Rectal smooth muscle tissue (tissue), 1 donor: ENCODE data around the gene TOX4.

Experiments used
- H3K27ac ChIP-seq: one replicate; pipeline ENCODE4 v1.7.0; 2013; ENCODE audit warnings: low read depth, low read length, inconsistent platforms
- H3K27me3 ChIP-seq: one replicate; pipeline ENCODE4 v1.7.0; 2013; ENCODE audit warnings: low read length; ENCODE audit not compliant: control insufficient read depth, insufficient read depth
- H3K36me3 ChIP-seq: one replicate; pipeline ENCODE4 v1.7.0; 2013; ENCODE audit warnings: low read length; ENCODE audit not compliant: control insufficient read depth, insufficient read depth
- H3K4me1 ChIP-seq: one replicate; pipeline ENCODE4 v1.7.0; 2013; ENCODE audit warnings: low read length; ENCODE audit not compliant: control insufficient read depth, insufficient read depth
- H3K4me3 ChIP-seq: one replicate; pipeline ENCODE4 v1.7.0; 2013; ENCODE audit warnings: low read length
- H3K9ac ChIP-seq: one replicate; pipeline ENCODE4 v1.7.0; 2013; ENCODE audit warnings: low read length

The TOX4 gene

GRCh38 chr14:21509432-21510143 is 32.6 kb downstream of the TOX4 start:
- Histone ChIP-seq H3K4me3 (peak overlapping the region; percentile 86), H3K4me1 (peaks cover 8% of the 10 kb centered on the region), H3K27me3 (no peaks in the 10 kb centered on the region), H3K27ac (no peak overlapping the region), H3K9ac (no peak overlapping the region), H3K36me3 (no peaks in the 10 kb centered on the region)

GRCh38 chr14:21510735-21511657 is 34.0 kb downstream of the TOX4 start, which contains the start of gene METTL3:
TSS of gene METTL3 (minus strand) at chr14:21511340. CDS start at chr14:21511223, 117 bp downstream.
- peak within 1 kb of the TSS; percentile 86 for H3K4me3 ChIP-seq

GRCh38 chr14:21514341-21514740 is 37.3 kb downstream of the TOX4 start:
- no peak overlapping the region for H3K9ac ChIP-seq
- H3K27ac ChIP-seq, result no peak overlapping the region
- H3K36me3 ChIP-seq, result no peaks in the 10 kb centered on the region
- H3K4me3 ChIP-seq, result no peak overlapping the region
- H3K27me3 ChIP-seq, result no peaks in the 10 kb centered on the region
- H3K4me1 ChIP-seq, result peaks cover 8% of the 10 kb centered on the region

More at GRCh38 chr14:21510735-21511657, 34.0 kb downstream of the TOX4 start, which contains the start of gene METTL3:
- H3K9ac ChIP-seq, result peak within 1 kb of the TSS; percentile 81
- H3K4me1 ChIP-seq, result peaks cover 8% of the 10 kb centered on the region
- H3K27ac ChIP-seq, result peak within 1 kb of the TSS; percentile 83
- no peaks in the 10 kb centered on the region for H3K27me3 ChIP-seq
- no peaks in the 10 kb centered on the region for H3K36me3 ChIP-seq

- Histone ChIP-seq H3K9ac (no peak overlapping the region), H3K4me1 (no peaks in the 10 kb centered on the region), H3K27me3 (no peaks in the 10 kb centered on the region), H3K4me3 (no peak overlapping the region), H3K36me3 (no peaks in the 10 kb centered on the region), H3K27ac (no peak overlapping the region)
These were observed 41.7 kb downstream of the TOX4 start for GRCh38 chr14:21518725-21519124.

DNA sequence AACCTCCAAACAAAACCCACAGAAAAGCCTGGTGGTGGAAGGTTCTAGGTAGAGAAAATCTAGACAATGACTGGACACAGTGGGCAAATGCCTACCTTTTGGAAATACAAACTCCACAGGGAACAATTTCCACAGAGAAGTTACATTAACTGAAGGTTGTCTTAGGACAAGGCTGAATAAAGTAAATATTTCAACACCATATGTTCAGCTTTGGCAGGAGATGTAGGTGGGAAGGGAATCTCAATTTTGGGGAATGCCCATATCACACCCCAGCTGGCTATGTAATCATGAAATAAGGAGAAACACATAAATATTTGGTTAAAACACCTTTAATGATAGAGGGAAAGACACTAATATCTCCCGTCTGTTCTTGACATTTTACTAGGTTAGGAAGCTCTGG is 43.8 kb downstream of the TOX4 start:
- H3K4me1 ChIP-seq, result no peaks in the 10 kb centered on the region
- no peaks in the 10 kb centered on the region for H3K27me3 ChIP-seq
- no peaks in the 10 kb centered on the region for H3K36me3 ChIP-seq
- H3K4me3 ChIP-seq, result no peak overlapping the region
- no peak overlapping the region for H3K9ac ChIP-seq
- no peak overlapping the region for H3K27ac ChIP-seq

DNA sequence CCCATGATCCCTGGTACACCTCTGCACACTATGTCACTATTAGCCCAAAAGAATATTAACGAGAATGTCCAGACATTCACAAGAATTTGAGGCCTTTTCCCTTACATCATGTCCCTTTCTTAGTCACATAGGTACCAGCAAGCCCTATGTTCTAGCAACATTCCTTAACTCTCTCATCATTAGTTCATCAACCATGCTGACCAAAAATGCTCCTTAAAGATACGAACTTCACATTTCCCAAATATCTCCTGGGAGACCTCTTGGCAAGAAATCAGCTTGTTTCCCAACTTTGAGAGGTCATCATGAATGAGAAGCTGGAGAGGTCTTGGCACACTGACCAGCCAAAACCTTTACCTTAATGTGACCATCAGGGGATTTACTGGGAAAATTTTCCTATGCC is 44.5 kb downstream of the TOX4 start:
- no peaks in the 10 kb centered on the region for H3K27me3 ChIP-seq
- H3K4me1 ChIP-seq, result no peaks in the 10 kb centered on the region
- no peak overlapping the region for H3K9ac ChIP-seq
- no peak overlapping the region for H3K4me3 ChIP-seq
- H3K27ac ChIP-seq, result no peak overlapping the region
- H3K36me3 ChIP-seq, result no peaks in the 10 kb centered on the region

- no peaks in the 10 kb centered on the region for H3K36me3 ChIP-seq
- no peak overlapping the region for H3K9ac ChIP-seq
- no peak overlapping the region for H3K4me3 ChIP-seq
- no peaks in the 10 kb centered on the region for H3K27me3 ChIP-seq
- H3K4me1 ChIP-seq, result no peaks in the 10 kb centered on the region
- no peak overlapping the region for H3K27ac ChIP-seq
These were observed 46.2 kb downstream of the TOX4 start for GRCh38 chr14:21523203-21523602.

DNA sequence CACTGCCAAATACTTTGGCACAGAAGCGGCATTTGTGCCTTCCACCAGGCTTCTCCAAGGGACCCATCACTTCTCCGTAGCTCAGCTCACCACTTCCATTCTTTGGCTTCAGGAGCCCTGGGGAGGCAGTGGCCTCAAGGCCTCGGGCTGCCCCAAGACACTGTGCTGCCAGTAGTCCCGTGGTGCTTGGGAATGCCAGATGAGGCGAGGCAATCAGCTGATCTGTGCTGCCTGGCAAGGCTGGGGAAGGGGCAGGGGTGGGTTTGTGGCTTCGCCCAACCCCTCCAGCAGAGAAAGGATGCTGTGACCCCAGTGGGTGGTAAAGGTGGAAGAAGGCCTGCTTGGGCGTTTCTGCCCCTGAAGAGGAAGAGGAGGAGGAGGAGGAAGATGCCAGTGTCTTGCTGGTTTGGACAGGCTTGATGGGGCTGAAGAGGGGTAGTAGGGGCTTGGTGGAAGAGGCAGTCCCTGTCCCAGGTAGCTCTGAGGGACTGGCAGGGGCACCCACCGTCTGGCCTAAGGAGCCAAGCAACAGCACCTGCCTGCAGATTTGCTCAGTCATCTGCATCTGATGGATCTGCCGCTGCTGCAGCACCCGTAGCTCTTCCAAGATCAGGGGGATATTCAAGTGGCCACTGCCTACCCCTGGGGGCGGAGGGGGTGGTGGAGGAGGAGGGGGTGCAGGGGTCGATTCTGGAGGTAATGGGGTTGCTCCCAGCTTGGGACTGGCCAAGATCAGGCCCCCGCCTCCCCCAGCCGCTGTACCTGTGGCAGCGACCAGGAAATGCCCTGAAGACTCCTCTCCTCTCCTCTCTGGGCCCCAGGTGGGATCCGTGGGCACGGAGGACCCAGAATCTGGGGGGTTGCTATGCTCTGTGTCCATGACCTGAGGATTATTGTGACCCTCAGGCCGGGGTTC is 47.8 kb downstream of the TOX4 start:
- no peaks in the 10 kb centered on the region for H3K27me3 ChIP-seq
- H3K4me1 ChIP-seq, result no peaks in the 10 kb centered on the region
- H3K4me3 ChIP-seq, result peak overlapping the region; percentile 77
- H3K27ac ChIP-seq, result peak overlapping the region; percentile 52
- H3K36me3 ChIP-seq, result no peaks in the 10 kb centered on the region
- H3K9ac ChIP-seq, result no peak overlapping the region

DNA sequence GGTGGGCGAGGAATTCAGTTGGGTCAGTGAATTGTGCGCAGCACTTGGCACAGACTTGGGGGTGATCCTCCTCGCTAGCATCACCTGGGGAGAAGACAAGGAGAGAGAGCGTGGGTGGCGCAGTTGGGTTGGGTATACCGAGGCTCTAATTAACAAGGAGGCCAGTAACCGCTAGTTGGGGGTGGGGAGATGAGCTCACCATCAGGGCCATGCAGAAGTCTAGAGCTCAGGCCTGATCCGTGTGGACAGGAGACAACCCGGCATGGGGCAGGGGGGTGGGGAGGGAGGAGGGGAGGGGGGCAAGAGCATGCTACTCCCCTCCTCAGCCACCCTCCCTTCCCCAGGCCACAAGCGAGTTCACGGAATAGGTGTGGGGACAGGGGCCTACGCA is 48.6 kb downstream of the TOX4 start:
- no peak overlapping the region for H3K9ac ChIP-seq
- no peaks in the 10 kb centered on the region for H3K4me1 ChIP-seq
- H3K27ac ChIP-seq, result peak overlapping the region; percentile 78
- H3K4me3 ChIP-seq, result peak overlapping the region; percentile 77
- H3K27me3 ChIP-seq, result no peaks in the 10 kb centered on the region
- no peaks in the 10 kb centered on the region for H3K36me3 ChIP-seq

GRCh38 chr14:21525962-21526671 is 49.1 kb downstream of the TOX4 start, which contains the start of gene SALL2:
TSS of gene SALL2 (minus strand) at chr14:21526346. CDS start at chr14:21526127, 219 bp downstream.
- peak within 1 kb of the TSS; percentile 78 for H3K27ac ChIP-seq
- H3K4me1 ChIP-seq, result no peaks in the 10 kb centered on the region
- peak within 1 kb of the TSS; percentile 77 for H3K4me3 ChIP-seq
- no peak within 1 kb of the TSS for H3K9ac ChIP-seq
- no peaks in the 10 kb centered on the region for H3K36me3 ChIP-seq
- no peaks in the 10 kb centered on the region for H3K27me3 ChIP-seq

DNA sequence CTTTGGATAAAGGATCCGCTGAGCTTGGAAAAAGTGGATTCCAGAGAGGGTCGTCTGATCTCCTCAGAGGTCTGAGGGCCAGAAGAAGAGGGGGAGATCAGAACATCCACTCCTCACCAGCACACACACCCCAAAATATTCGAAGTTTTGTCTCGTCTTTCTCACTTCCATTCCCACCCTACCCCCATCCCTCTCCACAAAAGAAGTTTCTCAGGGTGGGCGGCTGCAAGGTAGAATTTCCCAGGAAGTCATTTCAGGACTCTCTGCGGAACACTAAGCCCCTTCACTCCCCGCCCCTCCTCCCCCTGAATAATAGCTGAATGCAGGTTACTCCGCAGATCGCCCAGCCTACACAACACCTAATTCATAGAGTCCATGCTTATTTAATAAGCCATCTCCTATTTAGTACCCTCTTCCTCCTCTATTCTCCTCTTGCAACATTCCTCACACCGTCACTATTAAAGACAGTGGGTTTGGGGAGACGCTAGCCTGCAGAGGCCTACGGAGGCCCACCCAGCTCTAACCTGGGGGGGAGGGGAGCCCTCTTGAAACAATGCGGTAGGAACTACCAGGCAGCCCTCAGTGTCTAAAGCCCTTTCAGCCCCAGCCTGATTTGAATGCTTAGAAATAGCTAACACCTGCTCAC is 49.8 kb downstream of the TOX4 start:
- H3K27ac ChIP-seq, result peak overlapping the region; percentile 78
- no peak overlapping the region for H3K9ac ChIP-seq

More for the DNA sequence above, 49.8 kb downstream of the TOX4 start:
- Histone ChIP-seq H3K36me3 (no peaks in the 10 kb centered on the region), H3K4me3 (peak overlapping the region; percentile 77), H3K27me3 (no peaks in the 10 kb centered on the region), H3K4me1 (no peaks in the 10 kb centered on the region)
